B cell (primary cell): ENCODE data around the gene GC. TPM values are rescaled to one million over a fixed set of nuclear protein-coding genes. Genes with fewer than 3 reads are reported as not detected.

Source experiments
- ATAC-seq: fragments of 200-7000 bp; cut with Tn5 transposase; one replicate; pipeline ENCODE4 v1.10.0; 2021; ENCODE audit warnings: low read depth, mild to moderate bottlenecking, moderate number of reproducible peaks, moderate library complexity
- CTCF ChIA-PET: fragments of 350-600 bp; sonication (Branson Sonifier 250); formaldehyde crosslinking; loops from one replicate; lab custom pipeline; 2021; ENCODE audit warnings: antibody characterized with exemption, inconsistent platforms; lab: Charles Lee
- POLR2A ChIA-PET: fragments of 350-600 bp; sonication (Branson Sonifier 250); formaldehyde crosslinking; loops from one replicate; lab custom pipeline; 2021; ENCODE audit warnings: antibody characterized with exemption; lab: Charles Lee
- DNase-seq: peaks from one replicate; pipeline ENCODE4 v3.0.0; 2013
- H2AFZ ChIP-seq: 2 replicates; pipeline ENCODE4 v1.6.1; 2012; ENCODE audit warnings: mild to moderate bottlenecking, low read depth, low read length; ENCODE audit not compliant: insufficient read depth, poor library complexity, severe bottlenecking
- H3K27ac ChIP-seq, 2 donors: 1 replicate in 1 of 2; 2 replicates in 1 of 2; pipeline ENCODE4 v1.5.1; 2012 to 2013; ENCODE audit warnings: low read length in 2 of 2, mild to moderate bottlenecking in 2 of 2, moderate library complexity in 1 of 2
- H3K27me3 ChIP-seq, 4 experiments: fragments of 200-600 bp in 1 of 4; sonication (generic) in 1 of 4; replicated peaks in 1 of 4; 1 replicate in 2 of 4; 2 replicates in 2 of 4; pipeline versions ENCODE4 v1.6.1 to v1.7.0; 2013 to 2016; ENCODE audit warnings: low read length in 3 of 4, mild to moderate bottlenecking in 2 of 4, mixed read lengths in 1 of 4, moderate library complexity in 1 of 4; ENCODE audit not compliant: insufficient read depth in 4 of 4, control insufficient read depth in 3 of 4; ENCODE audit errors: control extremely low read depth in 1 of 4
- H3K36me3 ChIP-seq, 2 experiments: replicated peaks in 1 of 2; 1 replicate in 1 of 2; 2 replicates in 1 of 2; pipeline versions ENCODE4 v1.6.1 to v1.7.1; 2013; ENCODE audit warnings: low read length in 1 of 2; ENCODE audit not compliant: insufficient read depth in 2 of 2, control insufficient read depth in 1 of 2; ENCODE audit errors: control extremely low read depth in 1 of 2, extremely low read depth in 1 of 2
- H3K4me1 ChIP-seq, 2 donors: fragments of 200-600 bp in 1 of 2; sonication (generic) in 1 of 2; 1 replicate in 1 of 2; 2 replicates in 1 of 2; pipeline versions ENCODE4 v1.5.1 to v1.6.1; 2013 to 2017; ENCODE audit warnings: low read length in 2 of 2; ENCODE audit not compliant: control insufficient read depth in 2 of 2, insufficient read depth in 2 of 2
- H3K4me2 ChIP-seq: replicated peaks from 2 replicates; pipeline ENCODE3; 2012; ENCODE audit warnings: mild to moderate bottlenecking, low read depth, low read length; ENCODE audit not compliant: poor library complexity, severe bottlenecking
- H3K4me3 ChIP-seq, 5 experiments: fragments of 200-600 bp in 1 of 5; sonication (generic) in 1 of 5; 1 replicate in 3 of 5; 2 replicates in 2 of 5; pipeline versions ENCODE4 v1.5.1 to v1.7.0; 2011 to 2016; ENCODE audit warnings: low read length in 4 of 5, mild to moderate bottlenecking in 4 of 5, low read depth in 2 of 5, control low read depth in 1 of 5, moderate library complexity in 1 of 5; ENCODE audit not compliant: insufficient read depth in 1 of 5; ENCODE audit errors: control extremely low read depth in 1 of 5, extremely low read depth in 1 of 5
- H3K79me2 ChIP-seq: fragments of 200-600 bp; sonication (generic); one replicate; pipeline ENCODE4 v1.6.0; 2016; ENCODE audit warnings: low read length; ENCODE audit not compliant: control insufficient read depth, insufficient read depth
- H3K9ac ChIP-seq: fragments of 200-600 bp; sonication (generic); 2 replicates; pipeline ENCODE4 v1.6.1; 2017; ENCODE audit warnings: mild to moderate bottlenecking, low read length, moderate library complexity
- H3K9me3 ChIP-seq, 3 donors: one replicate each; pipeline versions ENCODE4 v1.6.1 to v1.7.1; 2013; ENCODE audit warnings: low read length in 2 of 3; ENCODE audit not compliant: control insufficient read depth in 2 of 3, insufficient read depth in 1 of 3; ENCODE audit errors: control extremely low read depth in 1 of 3
- H4K20me1 ChIP-seq: 2 replicates; pipeline ENCODE4 v1.6.0; 2012; ENCODE audit warnings: mild to moderate bottlenecking, low read length; ENCODE audit not compliant: insufficient read depth, control insufficient read depth, poor library complexity, severe bottlenecking
- H3K27ac Mint-ChIP-seq: one replicate; pipeline ENCODE4 v1.8.0; 2021; ENCODE audit warnings: mixed read lengths
- H3K27me3 Mint-ChIP-seq: one replicate; pipeline ENCODE4 v1.8.0; 2021; ENCODE audit warnings: mixed read lengths
- H3K4me1 Mint-ChIP-seq: one replicate; pipeline ENCODE4 v1.8.0; 2021; ENCODE audit warnings: mixed read lengths
- H3K4me3 Mint-ChIP-seq: one replicate; pipeline ENCODE4 v1.8.0; 2021; ENCODE audit warnings: mixed read lengths
- H3K9me3 Mint-ChIP-seq: one replicate; pipeline ENCODE4 v1.8.0; 2022; ENCODE audit warnings: mixed read lengths; ENCODE audit not compliant: insufficient read depth
- EZH2 ChIP-seq: IDR thresholded peaks from 2 replicates; pipeline ENCODE4 v1.6.1; 2012; ENCODE audit warnings: borderline replicate concordance, low read depth, mild to moderate bottlenecking, moderate library complexity, low read length; ENCODE audit not compliant: insufficient read depth, poor library complexity, severe bottlenecking
- WGBS: methylation state at CpG from one replicate; pipeline ENCODE4 v1.1.5; 2013; ENCODE audit warnings: missing lambda C conversion rate; ENCODE audit not compliant: insufficient coverage; 5-methylcytosine and 5-hydroxymethylcytosine counted together
- intact Hi-C: fragments of 100-400 bp; cut with micrococcal nuclease; formaldehyde crosslinking; loops from one replicate; pipeline ENCODE4 v1.10.0; 2022
- polyA plus RNA-seq: library from polyadenylated mRNA; depleted of rRNA; stranded (reverse); fragments of >200 nt; gene quantifications from 2 replicates; pipeline ENCODE4 v1.2.3, GENCODE V29; 2012
- total RNA-seq, 2 donors: library from RNA; stranded (reverse); fragments of 120-200 nt in 1 of 2; gene quantifications; 1 replicate in 1 of 2; 2 replicates in 1 of 2; pipeline versions ENCODE4 v1.2.3 to v1.2.4, GENCODE V29; 2013 to 2022
- TF ChIP-seq, protein P1 (sequence below): fragments of 200-600 bp; IDR thresholded peaks from one replicate; pipeline ENCODE4 v1.8.0; 2022; ENCODE audit warnings: antibody characterized with exemption, mild to moderate bottlenecking

GC gene
- total and polyA plus RNA-seq, 2 donors (not counting 1 experiment from before 2014, with no cell fraction given), result not detected

DNA sequence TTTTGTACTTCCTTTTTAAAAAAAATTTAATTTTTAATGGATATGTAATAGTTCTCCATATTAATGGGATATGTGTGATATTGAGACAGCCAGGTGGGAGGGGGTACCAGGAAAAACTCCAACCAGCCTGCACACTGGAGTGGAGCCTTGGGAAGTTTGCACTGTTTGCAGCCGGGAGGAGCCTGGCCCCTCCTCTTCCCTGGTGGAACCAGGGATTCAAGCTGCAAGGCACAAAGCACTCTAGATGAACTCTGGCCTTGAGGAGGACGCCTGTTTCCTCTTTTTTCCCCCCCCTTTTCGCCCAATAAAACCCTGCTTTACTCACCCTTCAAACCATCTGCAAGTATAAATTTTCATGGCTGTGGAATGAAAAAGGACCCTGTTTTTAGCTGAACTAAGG, 48.2 kb upstream of the GC start:
- Histone ChIP-seq H3K4me1 (no peaks in the 10 kb centered on the region), H3K79me2 (no peaks in the 10 kb centered on the region), H4K20me1 (no peaks in the 10 kb centered on the region), H3K9ac (no peak overlapping the region), H3K4me2 (no peak overlapping the region), H3K27ac (no peak overlapping the region), H3K27me3 (no peaks in the 10 kb centered on the region), H3K36me3 (no peaks in the 10 kb centered on the region), H3K9me3 (peaks cover 0 to 4% (median 0%) of the 10 kb centered on the region in 3 donors), H3K4me3 (no peak overlapping the region), H2AFZ (no peak overlapping the region)
- 80% methylated on average over 1 of the region's 3 CpGs for WGBS
- TF ChIP-seq EZH2, result no peak
- TF ChIP-seq, protein P1, sequence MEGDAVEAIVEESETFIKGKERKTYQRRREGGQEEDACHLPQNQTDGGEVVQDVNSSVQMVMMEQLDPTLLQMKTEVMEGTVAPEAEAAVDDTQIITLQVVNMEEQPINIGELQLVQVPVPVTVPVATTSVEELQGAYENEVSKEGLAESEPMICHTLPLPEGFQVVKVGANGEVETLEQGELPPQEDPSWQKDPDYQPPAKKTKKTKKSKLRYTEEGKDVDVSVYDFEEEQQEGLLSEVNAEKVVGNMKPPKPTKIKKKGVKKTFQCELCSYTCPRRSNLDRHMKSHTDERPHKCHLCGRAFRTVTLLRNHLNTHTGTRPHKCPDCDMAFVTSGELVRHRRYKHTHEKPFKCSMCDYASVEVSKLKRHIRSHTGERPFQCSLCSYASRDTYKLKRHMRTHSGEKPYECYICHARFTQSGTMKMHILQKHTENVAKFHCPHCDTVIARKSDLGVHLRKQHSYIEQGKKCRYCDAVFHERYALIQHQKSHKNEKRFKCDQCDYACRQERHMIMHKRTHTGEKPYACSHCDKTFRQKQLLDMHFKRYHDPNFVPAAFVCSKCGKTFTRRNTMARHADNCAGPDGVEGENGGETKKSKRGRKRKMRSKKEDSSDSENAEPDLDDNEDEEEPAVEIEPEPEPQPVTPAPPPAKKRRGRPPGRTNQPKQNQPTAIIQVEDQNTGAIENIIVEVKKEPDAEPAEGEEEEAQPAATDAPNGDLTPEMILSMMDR, result no peak
- POLR2A ChIA-PET, result interaction anchor here (0.5 kb wide), 1 partner anchor 88 kb away, joined by 7 read pairs; no protein-coding TSS in a partner anchor
- Mint-ChIP-seq H3K9me3 (no peaks in the 10 kb centered on the region), H3K4me1 (no peaks in the 10 kb centered on the region), H3K27me3 (no peaks in the 10 kb centered on the region), H3K27ac (no peak overlapping the region), H3K4me3 (no peak overlapping the region)
- DNase-seq (no peak), ATAC-seq (no peak)
- CTCF ChIA-PET, result no interaction called here
- intact Hi-C loops, result no loop called here

DNA sequence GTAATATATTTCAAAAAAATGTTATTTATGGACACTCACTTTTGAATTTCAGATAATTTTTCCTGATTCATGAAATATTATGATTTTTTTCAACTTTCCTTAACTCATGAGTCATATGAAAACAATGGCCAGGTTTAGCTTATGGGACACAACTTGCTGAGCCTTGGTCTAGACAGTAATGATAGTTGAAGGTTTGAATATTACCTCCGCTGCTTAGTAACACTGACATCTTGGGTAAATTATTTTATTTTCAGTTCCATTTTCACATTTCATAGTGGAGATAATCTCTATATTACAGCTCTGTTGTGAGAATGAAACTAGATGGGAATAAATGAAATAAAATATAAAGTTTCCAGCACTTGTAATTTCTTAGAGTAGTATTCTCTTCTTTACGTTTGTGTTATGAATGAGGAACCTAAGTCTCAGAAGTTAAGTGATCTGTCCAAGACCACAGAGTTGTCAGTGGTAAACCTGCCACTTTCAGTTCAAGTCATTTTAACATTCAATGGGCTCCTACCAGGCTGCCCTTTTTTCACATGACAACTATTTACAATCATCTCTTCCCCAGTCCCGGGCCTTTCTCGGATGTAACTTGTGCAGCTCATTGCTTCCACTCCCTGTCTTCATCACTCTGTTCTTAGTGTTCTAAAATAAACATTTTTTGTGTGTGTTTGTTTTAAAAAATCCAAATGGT, 46.8 kb upstream of the GC start:
- peaks cover 0 to 4% (median 0%) of the 10 kb centered on the region in 3 donors for H3K9me3 ChIP-seq
- intact Hi-C loops, result no loop called here
- no peak overlapping the region for H3K4me2 ChIP-seq
- CTCF ChIA-PET, result no interaction called here
- H3K36me3 ChIP-seq, result no peaks in the 10 kb centered on the region
- H3K27ac ChIP-seq, result no peak overlapping the region
- Mint-ChIP-seq H3K27ac (no peak overlapping the region), H3K9me3 (no peaks in the 10 kb centered on the region), H3K4me3 (no peak overlapping the region), H3K4me1 (no peaks in the 10 kb centered on the region), H3K27me3 (no peaks in the 10 kb centered on the region)
- no peak for TF ChIP-seq EZH2
- TF ChIP-seq, protein P1, result no peak
- DNase-seq, result no peak
- H3K4me3 ChIP-seq, result no peak overlapping the region
- no peaks in the 10 kb centered on the region for H3K4me1 ChIP-seq
- H4K20me1 ChIP-seq, result no peaks in the 10 kb centered on the region
- H3K27me3 ChIP-seq, result no peaks in the 10 kb centered on the region
- H3K79me2 ChIP-seq, result no peaks in the 10 kb centered on the region
- H3K9ac ChIP-seq, result no peak overlapping the region
- ATAC-seq, result no peak
- no peak overlapping the region for H2AFZ ChIP-seq
- POLR2A ChIA-PET, result no interaction called here
- WGBS, result no CpG with 5 or more reads among the region's 4 CpGs
